GM12801 (cell line): Measurements from ENCODE around the gene UNC45B.

ENCODE experiments used
- TF ChIP-seq, protein P1 (sequence below): IDR thresholded peaks from one replicate; pipeline ENCODE4 v1.5.1; 2011; ENCODE audit warnings: control low read depth; ENCODE audit not compliant: insufficient read length; ENCODE audit errors: extremely low read depth

UNC45B gene

DNA sequence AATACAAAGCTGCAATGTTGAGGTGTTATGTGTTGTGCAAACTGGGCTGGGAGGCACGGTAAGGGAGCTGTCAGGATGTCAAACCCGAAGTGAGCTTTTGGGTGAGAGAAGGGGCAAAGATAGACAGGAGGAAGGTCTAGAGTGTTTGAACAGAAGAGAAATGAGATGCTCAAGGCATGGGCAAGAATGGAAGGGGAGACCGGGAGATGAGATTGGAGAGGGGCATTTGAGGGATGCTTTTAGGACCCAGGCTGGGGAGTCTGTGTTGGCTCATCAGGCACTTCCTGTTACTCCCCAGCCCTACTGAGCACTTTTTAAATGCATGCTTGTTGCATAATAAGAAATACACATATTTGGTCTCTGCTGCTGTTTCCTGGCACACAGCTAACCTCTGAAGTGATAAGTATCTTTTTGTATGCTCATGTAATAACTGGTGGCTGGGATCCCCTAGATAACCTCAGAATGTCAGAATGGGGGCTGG lies 13.7 kb downstream of the UNC45B start:
- TF ChIP-seq, protein P1, sequence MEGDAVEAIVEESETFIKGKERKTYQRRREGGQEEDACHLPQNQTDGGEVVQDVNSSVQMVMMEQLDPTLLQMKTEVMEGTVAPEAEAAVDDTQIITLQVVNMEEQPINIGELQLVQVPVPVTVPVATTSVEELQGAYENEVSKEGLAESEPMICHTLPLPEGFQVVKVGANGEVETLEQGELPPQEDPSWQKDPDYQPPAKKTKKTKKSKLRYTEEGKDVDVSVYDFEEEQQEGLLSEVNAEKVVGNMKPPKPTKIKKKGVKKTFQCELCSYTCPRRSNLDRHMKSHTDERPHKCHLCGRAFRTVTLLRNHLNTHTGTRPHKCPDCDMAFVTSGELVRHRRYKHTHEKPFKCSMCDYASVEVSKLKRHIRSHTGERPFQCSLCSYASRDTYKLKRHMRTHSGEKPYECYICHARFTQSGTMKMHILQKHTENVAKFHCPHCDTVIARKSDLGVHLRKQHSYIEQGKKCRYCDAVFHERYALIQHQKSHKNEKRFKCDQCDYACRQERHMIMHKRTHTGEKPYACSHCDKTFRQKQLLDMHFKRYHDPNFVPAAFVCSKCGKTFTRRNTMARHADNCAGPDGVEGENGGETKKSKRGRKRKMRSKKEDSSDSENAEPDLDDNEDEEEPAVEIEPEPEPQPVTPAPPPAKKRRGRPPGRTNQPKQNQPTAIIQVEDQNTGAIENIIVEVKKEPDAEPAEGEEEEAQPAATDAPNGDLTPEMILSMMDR = no peak

DNA sequence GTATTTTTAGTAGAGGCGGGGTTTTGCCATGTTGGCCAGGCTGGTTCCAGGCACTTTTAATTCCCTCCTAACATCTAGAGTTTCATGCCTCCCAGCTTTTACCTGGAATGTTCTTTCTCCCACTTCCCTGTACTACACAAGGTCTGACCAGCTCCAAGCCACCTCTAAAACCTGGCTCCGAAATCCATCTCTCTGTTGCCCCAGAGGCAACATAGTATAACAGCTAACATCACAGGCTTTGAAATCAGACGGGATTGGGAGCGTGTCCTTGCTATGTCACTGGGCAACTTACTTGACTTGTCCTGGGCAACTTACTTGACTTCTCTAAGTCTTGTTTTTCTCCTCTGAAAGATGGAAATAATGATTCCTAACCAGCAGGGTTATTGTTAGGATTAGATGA lies 15.1 kb downstream of the UNC45B start:
- TF ChIP-seq, protein P1 = no peak

DNA sequence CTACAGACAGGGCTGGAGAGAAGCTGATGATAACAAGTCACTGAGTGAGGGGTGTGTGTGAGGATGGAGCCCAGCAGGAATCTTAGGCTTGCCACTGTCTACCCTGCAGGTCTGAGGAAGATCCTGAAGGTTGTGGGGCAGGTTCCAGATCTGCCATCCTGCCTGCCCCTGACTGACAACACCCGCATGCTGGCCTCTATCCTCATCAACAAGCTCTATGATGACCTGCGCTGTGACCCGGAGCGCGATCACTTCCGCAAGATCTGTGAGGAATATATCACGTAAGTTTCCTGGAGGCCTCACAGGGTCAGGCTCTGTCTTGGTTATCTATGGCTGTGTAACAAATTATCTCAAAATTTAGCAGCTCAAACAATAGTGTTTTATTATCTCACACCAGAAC lies 16.3 kb downstream of the UNC45B start:
- TF ChIP-seq, protein P1 = no peak

DNA sequence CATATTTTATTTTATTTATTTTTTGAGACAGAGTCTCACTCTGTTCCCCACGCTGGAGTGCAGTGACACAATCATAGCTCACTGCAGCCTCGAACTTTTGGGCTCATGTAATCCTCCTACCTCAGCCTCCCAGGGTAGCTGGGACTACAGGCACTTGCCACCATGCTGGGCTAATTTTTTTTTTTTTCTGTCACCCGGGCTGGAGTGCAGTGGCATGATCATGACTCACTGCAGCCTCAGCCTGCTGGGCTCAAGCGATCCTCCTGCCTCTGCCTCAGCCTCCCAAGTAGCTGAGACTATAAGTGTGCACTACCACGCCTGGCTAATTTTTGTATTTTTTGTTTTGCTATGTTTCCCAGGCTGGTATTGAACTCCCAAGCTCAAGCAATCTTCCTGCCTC lies 17.1 kb downstream of the UNC45B start:
- TF ChIP-seq, protein P1 = no peak

DNA sequence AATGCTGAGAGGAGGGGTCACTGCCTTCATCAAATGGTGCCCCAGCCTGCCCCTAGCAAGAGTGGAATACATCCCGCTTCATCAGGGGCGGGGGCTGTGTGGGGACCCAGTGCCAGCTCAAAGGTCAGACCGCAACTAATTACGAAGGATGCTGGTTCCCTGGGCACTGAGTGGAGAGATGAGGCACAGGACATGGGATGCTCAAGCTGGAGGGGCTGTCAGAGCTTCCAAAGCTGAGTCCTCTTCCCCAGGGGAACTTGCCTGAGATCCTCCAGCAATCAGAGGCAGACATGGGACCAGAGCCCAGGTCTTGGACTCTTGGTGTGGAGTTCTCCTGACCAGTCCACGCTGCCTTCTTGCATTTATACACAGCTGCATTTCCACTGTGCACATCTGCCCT lies 18.9 kb downstream of the UNC45B start:
- TF ChIP-seq, protein P1 = no peak

DNA sequence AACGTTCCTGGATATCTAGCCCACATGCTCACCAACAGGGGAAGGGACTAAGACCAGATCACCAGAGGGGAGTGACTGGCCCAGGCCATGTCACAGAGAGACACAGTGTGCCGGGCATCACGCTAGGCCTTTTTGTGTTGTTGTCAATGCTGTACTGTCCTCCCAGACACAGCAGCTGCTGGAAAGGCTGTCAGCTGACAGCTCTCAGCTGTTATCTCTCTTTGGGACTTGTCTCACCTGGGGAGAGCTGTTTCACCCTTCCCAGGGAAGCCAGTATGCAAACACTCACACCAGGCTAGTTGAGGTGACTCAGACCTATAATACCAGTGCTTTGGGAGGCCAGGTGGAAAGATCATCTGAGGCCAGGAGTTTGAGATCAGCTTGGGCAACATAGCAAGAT lies 19.4 kb downstream of the UNC45B start:
- TF ChIP-seq, protein P1 = no peak

DNA sequence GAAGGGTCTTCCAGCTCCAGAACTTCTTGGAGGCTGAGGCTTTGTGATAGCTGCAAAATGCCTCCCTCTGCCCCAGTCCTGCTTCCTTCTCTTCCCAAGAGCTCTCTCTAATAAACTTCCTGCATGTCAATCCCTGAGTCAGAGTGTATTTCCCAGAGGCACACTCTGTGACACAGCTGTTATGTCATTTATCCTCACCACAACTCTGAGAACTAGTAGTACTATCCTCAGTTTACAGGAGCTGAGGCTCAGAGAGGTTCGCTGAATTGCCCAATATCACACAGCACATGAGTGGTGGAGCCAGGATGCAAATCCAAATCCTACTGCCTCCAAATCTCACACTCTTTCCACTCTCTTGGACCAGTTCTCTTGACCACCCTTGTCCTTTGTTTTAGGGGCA lies 20.0 kb downstream of the UNC45B start:
- TF ChIP-seq, protein P1 = no peak
